CD14-positive monocyte (primary cell): ENCODE results near the gene CNTN4. TPM values are rescaled to one million over a fixed set of nuclear protein-coding genes. Genes with fewer than 3 reads are reported as not detected.

ENCODE experiments used
- DNase-seq, 3 donors: peaks; one replicate each; pipeline ENCODE4 v3.0.0-alpha.2; 2011 to 2022
- H2AFZ ChIP-seq: 2 replicates; pipeline ENCODE4 v1.6.0; 2012; ENCODE audit warnings: mild to moderate bottlenecking, low read depth, low read length, inconsistent platforms; ENCODE audit not compliant: insufficient read depth, poor library complexity, severe bottlenecking
- H3K27ac ChIP-seq, 2 donors: 1 replicate in 1 of 2; 2 replicates in 1 of 2; pipeline ENCODE4 v1.5.1; 2012 to 2013; ENCODE audit warnings: low read length in 2 of 2, control low read depth in 1 of 2, inconsistent platforms in 1 of 2, low read depth in 1 of 2, mild to moderate bottlenecking in 1 of 2
- H3K27me3 ChIP-seq, 2 donors: one replicate each; pipeline versions ENCODE4 v1.6.0 to v1.6.1; 2011 to 2013; ENCODE audit warnings: low read length in 2 of 2; ENCODE audit not compliant: control insufficient read depth in 2 of 2, insufficient read depth in 2 of 2
- H3K36me3 ChIP-seq, 2 donors: replicated peaks in 1 of 2; 1 replicate in 1 of 2; 2 replicates in 1 of 2; pipeline versions ENCODE4 v1.5.1 to v1.6.1; 2012 to 2013; ENCODE audit warnings: low read length in 2 of 2, control low read depth in 1 of 2, inconsistent platforms in 1 of 2, mild to moderate bottlenecking in 1 of 2; ENCODE audit not compliant: insufficient read depth in 2 of 2, control insufficient read depth in 1 of 2
- H3K4me1 ChIP-seq, 2 donors: 1 replicate in 1 of 2; 2 replicates in 1 of 2; pipeline versions ENCODE4 v1.5.1 to v1.6.1; 2012 to 2013; ENCODE audit warnings: low read length in 2 of 2, control low read depth in 1 of 2, inconsistent platforms in 1 of 2, mild to moderate bottlenecking in 1 of 2, moderate library complexity in 1 of 2; ENCODE audit not compliant: insufficient read depth in 2 of 2, control insufficient read depth in 1 of 2
- H3K4me2 ChIP-seq: replicated peaks from 2 replicates; pipeline ENCODE3; 2012; ENCODE audit warnings: low read length, moderate library complexity, mild to moderate bottlenecking; ENCODE audit not compliant: poor library complexity, severe bottlenecking; ENCODE audit errors: extremely low read depth
- H3K4me3 ChIP-seq, 3 experiments: fragments of 200-600 bp in 1 of 3; sonication (generic) in 1 of 3; replicated peaks in 1 of 3; 1 replicate in 2 of 3; 2 replicates in 1 of 3; pipeline ENCODE4 v1.5.1; 2011 to 2013; ENCODE audit warnings: low read length in 3 of 3, mild to moderate bottlenecking in 3 of 3, control low read depth in 2 of 3, low read depth in 2 of 3, inconsistent platforms in 1 of 3, moderate library complexity in 1 of 3
- H3K79me2 ChIP-seq: 2 replicates; pipeline ENCODE4 v1.6.0; 2012; ENCODE audit warnings: mild to moderate bottlenecking, control low read depth, inconsistent platforms, low read length, moderate library complexity; ENCODE audit not compliant: insufficient read depth
- H3K9ac ChIP-seq: 2 replicates; pipeline ENCODE4 v1.6.0; 2017; ENCODE audit warnings: low read length, mild to moderate bottlenecking; ENCODE audit not compliant: insufficient read depth, poor library complexity, severe bottlenecking
- H3K9me3 ChIP-seq, 2 donors: replicated peaks in 1 of 2; 1 replicate in 1 of 2; 2 replicates in 1 of 2; pipeline versions ENCODE4 v1.5.1 to v1.6.1; 2012 to 2013; ENCODE audit warnings: low read length in 2 of 2, control low read depth in 1 of 2; ENCODE audit not compliant: control insufficient read depth in 1 of 2, insufficient read depth in 1 of 2
- H4K20me1 ChIP-seq: 2 replicates; pipeline ENCODE4 v1.6.0; 2012; ENCODE audit warnings: mild to moderate bottlenecking, low read length, control low read depth, moderate library complexity; ENCODE audit not compliant: insufficient read depth
- H3K27ac Mint-ChIP-seq, 7 donors: one replicate each; pipeline ENCODE4 v1.8.0; 2020; ENCODE audit warnings: mild to moderate bottlenecking in 7 of 7, mixed read lengths in 7 of 7, moderate library complexity in 6 of 7, inconsistent platforms in 2 of 7
- H3K27me3 Mint-ChIP-seq, 3 donors: one replicate each; pipeline ENCODE4 v1.8.0; 2021 to 2022; ENCODE audit warnings: low read depth in 3 of 3, mild to moderate bottlenecking in 3 of 3, mixed read lengths in 3 of 3, moderate library complexity in 3 of 3, inconsistent platforms in 1 of 3
- H3K36me3 Mint-ChIP-seq, 2 donors: one replicate each; pipeline ENCODE4 v1.8.0; 2020; ENCODE audit warnings: mixed read lengths in 2 of 2, inconsistent platforms in 1 of 2, mild to moderate bottlenecking in 1 of 2
- H3K4me1 Mint-ChIP-seq: one replicate; pipeline ENCODE4 v1.8.0; 2020; ENCODE audit warnings: mild to moderate bottlenecking, mixed read lengths
- H3K4me3 Mint-ChIP-seq, 2 donors: one replicate each; pipeline ENCODE4 v1.8.0; 2020; ENCODE audit warnings: mild to moderate bottlenecking in 2 of 2, mixed read lengths in 2 of 2, moderate library complexity in 1 of 2
- H3K9me3 Mint-ChIP-seq, 7 donors: one replicate each; pipeline ENCODE4 v1.8.0; 2020 to 2022; ENCODE audit warnings: mixed read lengths in 7 of 7, mild to moderate bottlenecking in 6 of 7, moderate library complexity in 6 of 7, inconsistent platforms in 2 of 7
- WGBS: methylation state at CpG from one replicate; pipeline ENCODE4 v1.1.5; 2013; ENCODE audit warnings: missing lambda C conversion rate; ENCODE audit not compliant: insufficient coverage; 5-methylcytosine and 5-hydroxymethylcytosine counted together
- intact Hi-C, 2 donors: fragments of 100-400 bp; cut with micrococcal nuclease; formaldehyde crosslinking; loops; one replicate each; pipeline versions ENCODE4 v1.15.0 to v1.15.1; 2023
- polyA plus RNA-seq, 3 donors: library from polyadenylated mRNA; depleted of rRNA in 1 of 3; unstranded in 2 of 3; stranded (reverse) in 1 of 3; fragments of 300-500 nt in 2 of 3; fragments of >200 nt in 1 of 3; fragmentation: Illumina TruSeq in 2 of 3; gene quantifications; 1 replicate in 2 of 3; 2 replicates in 1 of 3; pipeline ENCODE4 v1.2.3, GENCODE V29; 2012 to 2021
- TF ChIP-seq, protein P1 (sequence below): fragments of 200-600 bp; IDR thresholded peaks from one replicate; pipeline ENCODE4 v1.8.0; 2022; ENCODE audit warnings: antibody characterized with exemption, mild to moderate bottlenecking

CNTN4 gene
- polyA plus RNA-seq, 3 donors, result not detected

DNA sequence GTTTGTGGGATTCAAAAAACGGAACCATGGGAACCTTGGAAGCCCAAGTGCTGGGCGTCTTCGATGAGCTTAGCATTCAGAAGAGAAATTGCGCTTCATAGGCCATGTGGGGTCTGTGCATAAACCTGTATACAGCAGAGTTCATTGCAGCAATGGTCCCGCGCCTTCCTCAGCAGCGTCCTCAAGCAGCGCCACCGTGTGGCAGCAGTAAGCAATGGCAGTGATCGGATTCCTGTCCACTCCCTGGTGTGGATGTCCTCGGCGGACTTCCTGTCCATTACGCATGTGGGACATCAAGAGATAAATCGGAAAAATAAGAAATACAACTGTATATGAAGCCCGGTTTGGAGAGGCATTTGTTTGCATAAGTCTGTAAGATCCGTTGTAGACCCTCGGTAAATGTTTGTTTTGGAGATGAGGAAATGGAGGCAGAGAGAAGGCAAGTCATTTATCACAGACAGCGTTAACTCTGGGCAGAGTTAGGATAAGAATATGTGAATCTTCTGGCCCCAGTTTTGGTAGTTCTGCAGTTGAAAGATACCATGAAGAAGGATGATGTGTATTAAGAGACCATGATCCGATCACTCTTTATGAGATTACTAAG is 57.7 kb downstream of the CNTN4 start:
- no peak overlapping the region for H2AFZ ChIP-seq
- no peaks in the 10 kb centered on the region for H3K36me3 ChIP-seq
- H3K4me1 Mint-ChIP-seq, result no peaks in the 10 kb centered on the region
- H3K9me3 Mint-ChIP-seq, result peaks cover 0 to 7% (median 0%) of the 10 kb centered on the region in 7 donors
- H3K27ac Mint-ChIP-seq, result no peak overlapping the region
- 69% methylated on average over 16 of the region's 19 CpGs for WGBS
- H3K4me3 Mint-ChIP-seq, result no peak overlapping the region
- no peaks in the 10 kb centered on the region for H4K20me1 ChIP-seq
- H3K4me2 ChIP-seq, result no peak overlapping the region
- no peaks in the 10 kb centered on the region for H3K4me1 ChIP-seq
- DNase-seq, result no peak
- no peaks in the 10 kb centered on the region for H3K27me3 Mint-ChIP-seq
- intact Hi-C loops, result no loop called here
- H3K4me3 ChIP-seq, result no peak overlapping the region
- H3K9ac ChIP-seq, result no peak overlapping the region
- no peaks in the 10 kb centered on the region for H3K36me3 Mint-ChIP-seq
- no peaks in the 10 kb centered on the region for H3K9me3 ChIP-seq
- TF ChIP-seq, protein P1, sequence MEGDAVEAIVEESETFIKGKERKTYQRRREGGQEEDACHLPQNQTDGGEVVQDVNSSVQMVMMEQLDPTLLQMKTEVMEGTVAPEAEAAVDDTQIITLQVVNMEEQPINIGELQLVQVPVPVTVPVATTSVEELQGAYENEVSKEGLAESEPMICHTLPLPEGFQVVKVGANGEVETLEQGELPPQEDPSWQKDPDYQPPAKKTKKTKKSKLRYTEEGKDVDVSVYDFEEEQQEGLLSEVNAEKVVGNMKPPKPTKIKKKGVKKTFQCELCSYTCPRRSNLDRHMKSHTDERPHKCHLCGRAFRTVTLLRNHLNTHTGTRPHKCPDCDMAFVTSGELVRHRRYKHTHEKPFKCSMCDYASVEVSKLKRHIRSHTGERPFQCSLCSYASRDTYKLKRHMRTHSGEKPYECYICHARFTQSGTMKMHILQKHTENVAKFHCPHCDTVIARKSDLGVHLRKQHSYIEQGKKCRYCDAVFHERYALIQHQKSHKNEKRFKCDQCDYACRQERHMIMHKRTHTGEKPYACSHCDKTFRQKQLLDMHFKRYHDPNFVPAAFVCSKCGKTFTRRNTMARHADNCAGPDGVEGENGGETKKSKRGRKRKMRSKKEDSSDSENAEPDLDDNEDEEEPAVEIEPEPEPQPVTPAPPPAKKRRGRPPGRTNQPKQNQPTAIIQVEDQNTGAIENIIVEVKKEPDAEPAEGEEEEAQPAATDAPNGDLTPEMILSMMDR, result peak; percentile 45
- no peaks in the 10 kb centered on the region for H3K27me3 ChIP-seq
- H3K27ac ChIP-seq, result no peak overlapping the region
- H3K79me2 ChIP-seq, result no peaks in the 10 kb centered on the region

DNA sequence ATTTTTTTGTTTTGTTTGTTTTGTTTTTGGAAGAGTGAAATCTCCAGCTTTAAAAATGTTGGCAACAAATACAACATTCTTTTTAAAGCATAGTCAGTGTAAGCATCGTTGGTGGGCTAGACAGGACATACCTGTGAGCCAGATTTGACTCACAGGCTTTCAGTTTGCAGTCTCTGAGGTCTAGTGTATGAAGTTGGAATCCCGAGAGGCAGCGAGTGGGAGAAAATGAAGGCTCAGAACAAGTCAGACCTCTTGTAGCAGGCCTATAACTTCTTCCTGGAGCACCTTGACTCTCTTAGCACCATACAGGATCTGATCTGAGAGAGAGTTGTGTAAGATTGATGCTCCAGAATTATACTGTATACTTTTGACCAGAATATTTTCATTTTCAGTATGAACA is 60.2 kb downstream of the CNTN4 start:
- Mint-ChIP-seq H3K27ac (peak overlapping the region in 1 of 7 donors; percentile 12), H3K4me3 (no peak overlapping the region), H3K4me1 (no peaks in the 10 kb centered on the region), H3K27me3 (no peaks in the 10 kb centered on the region), H3K36me3 (no peaks in the 10 kb centered on the region), H3K9me3 (peaks cover 0 to 7% (median 0%) of the 10 kb centered on the region in 7 donors)
- Histone ChIP-seq H3K27ac (no peak overlapping the region), H3K9me3 (peaks cover 0 to 2% of the 10 kb centered on the region in 2 donors), H3K9ac (no peak overlapping the region), H2AFZ (no peak overlapping the region), H3K4me2 (no peak overlapping the region), H4K20me1 (no peaks in the 10 kb centered on the region), H3K79me2 (no peaks in the 10 kb centered on the region), H3K4me3 (no peak overlapping the region), H3K36me3 (no peaks in the 10 kb centered on the region), H3K27me3 (no peaks in the 10 kb centered on the region), H3K4me1 (no peaks in the 10 kb centered on the region)
- WGBS, result 20% methylated on average over 1 of the region's 3 CpGs
- intact Hi-C loops, result no loop called here
- TF ChIP-seq, protein P1, result no peak
- DNase-seq, result no peak
